ENCODE results near the gene LIMK1.

DNA sequence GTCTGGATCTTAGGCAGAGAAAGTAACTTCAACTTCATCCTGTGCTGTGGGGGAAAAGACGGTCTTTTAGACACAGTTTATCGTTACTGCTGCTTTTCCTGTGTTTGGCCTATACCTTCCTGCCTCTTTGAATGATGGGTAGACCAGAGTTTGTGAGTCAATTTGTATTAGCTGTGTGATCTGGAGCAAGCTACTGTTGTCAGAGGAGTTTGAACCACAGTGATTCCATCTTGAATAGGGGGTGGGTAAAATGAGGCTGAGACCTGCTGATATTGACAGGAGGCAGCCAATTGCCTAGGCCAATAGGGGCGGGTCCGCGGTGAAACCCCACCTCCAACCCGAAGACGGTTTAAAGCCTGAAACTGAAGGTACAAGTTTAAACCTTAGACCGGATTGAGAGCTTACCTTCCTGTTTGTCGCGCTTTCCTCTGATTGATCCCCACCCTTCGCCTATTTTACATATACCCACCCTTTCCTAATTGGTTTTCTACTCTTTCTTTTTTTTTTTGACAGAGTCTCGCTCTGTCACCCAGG, 54.8 kb downstream of the LIMK1 start:
- TF ChIP-seq CTCF (IDR thresholded peaks at IDR 0.05; ENCODE audit: low read depth, low read length, missing input control), result no peak
- TF ChIP-seq SP1 (IDR thresholded peaks at IDR 0.05), result no peak
- TF ChIP-seq FOXA1 (IDR thresholded peaks at IDR 0.05), result no peak

All from liver (tissue), 3 donors.